Urothelium cell line (cell line): ENCODE data around the gene MYB.

Source experiments
- DNase-seq: peaks from one replicate; pipeline ENCODE4 v3.0.0; 2011; ENCODE audit warnings: low spot score, mixed read lengths
- FAIRE-seq: peaks from 2 replicates; lab custom pipeline; 2011; peaks lifted over from hg19 to GRCh38; lab: Jason Lieb, UNC

The MYB gene

GRCh38 chr6:135215563-135215962, 34.5 kb downstream of the MYB start:
- FAIRE-seq = no peak
- DNase-seq = no peak

GRCh38 chr6:135217663-135218062, 36.6 kb downstream of the MYB start:
- DNase-seq (no peak), FAIRE-seq (no peak)

GRCh38 chr6:135219346-135219745, 38.2 kb downstream of the MYB start:
- FAIRE-seq = peak; percentile 5
- no peak for DNase-seq

- FAIRE-seq (no peak), DNase-seq (no peak)
These were observed 39.9 kb downstream of the MYB start for GRCh38 chr6:135221042-135221441.

GRCh38 chr6:135221505-135221904, 40.4 kb downstream of the MYB start:
- DNase-seq (no peak), FAIRE-seq (no peak)

- no peak for FAIRE-seq
These were observed 41.5 kb downstream of the MYB start for GRCh38 chr6:135222623-135223022.

GRCh38 chr6:135224037-135224647, 43.0 kb downstream of the MYB start:
- DNase-seq = no peak
- no peak for FAIRE-seq

More at GRCh38 chr6:135222623-135223022, 41.5 kb downstream of the MYB start:
- no peak for DNase-seq

GRCh38 chr6:135225911-135226310, 44.8 kb downstream of the MYB start:
- no peak for FAIRE-seq

GRCh38 chr6:135226537-135226936, 45.4 kb downstream of the MYB start:
- FAIRE-seq = no peak
- DNase-seq = no peak

More at GRCh38 chr6:135225911-135226310, 44.8 kb downstream of the MYB start:
- no peak for DNase-seq

- DNase-seq (no peak), FAIRE-seq (no peak)
These were observed 46.2 kb downstream of the MYB start for GRCh38 chr6:135227349-135227748.

- FAIRE-seq (no peak), DNase-seq (no peak)
These were observed 46.6 kb downstream of the MYB start for GRCh38 chr6:135227758-135228157.

GRCh38 chr6:135228486-135228885, 47.4 kb downstream of the MYB start:
- DNase-seq (no peak), FAIRE-seq (no peak)

- DNase-seq (no peak), FAIRE-seq (no peak)
These were observed 48.9 kb downstream of the MYB start for GRCh38 chr6:135229996-135230395.

GRCh38 chr6:135230711-135231468, 49.8 kb downstream of the MYB start:
- DNase-seq = no peak

GRCh38 chr6:135231469-135231844, 50.3 kb downstream of the MYB start:
- DNase-seq (no peak), FAIRE-seq (no peak)

More at GRCh38 chr6:135230711-135231468, 49.8 kb downstream of the MYB start:
- FAIRE-seq = no peak

GRCh38 chr6:135233686-135234491, 52.8 kb downstream of the MYB start:
- no peak for FAIRE-seq
- DNase-seq = no peak

GRCh38 chr6:135234492-135234780, 53.3 kb downstream of the MYB start:
- no peak for FAIRE-seq
- DNase-seq = no peak

GRCh38 chr6:135235716-135236115, 54.6 kb downstream of the MYB start:
- no peak for DNase-seq
- no peak for FAIRE-seq

- no peak for FAIRE-seq
- DNase-seq = no peak
These were observed 55.2 kb downstream of the MYB start for GRCh38 chr6:135236319-135236718.

GRCh38 chr6:135236732-135237131, 55.6 kb downstream of the MYB start:
- FAIRE-seq (no peak), DNase-seq (no peak)

GRCh38 chr6:135240711-135241110, 59.6 kb downstream of the MYB start:
- DNase-seq (no peak), FAIRE-seq (no peak)
